Measurements from ENCODE around the gene LPIN1.
"Not testable (repeated sequence)": the region's sequence is repeated elsewhere in the genome, so short reads cannot be mapped to it uniquely, and the experiment has no call there.

Gene LPIN1

GRCh38 chr2:11832531-11832930, 86.1 kb downstream of the LPIN1 start:
- DNase-seq (ENCODE audit: low read depth in 2 of 2), result no peak

GRCh38 chr2:11833601-11834000, 87.2 kb downstream of the LPIN1 start:
- no peak for DNase-seq (ENCODE audit: low read depth in 2 of 2)

DNA sequence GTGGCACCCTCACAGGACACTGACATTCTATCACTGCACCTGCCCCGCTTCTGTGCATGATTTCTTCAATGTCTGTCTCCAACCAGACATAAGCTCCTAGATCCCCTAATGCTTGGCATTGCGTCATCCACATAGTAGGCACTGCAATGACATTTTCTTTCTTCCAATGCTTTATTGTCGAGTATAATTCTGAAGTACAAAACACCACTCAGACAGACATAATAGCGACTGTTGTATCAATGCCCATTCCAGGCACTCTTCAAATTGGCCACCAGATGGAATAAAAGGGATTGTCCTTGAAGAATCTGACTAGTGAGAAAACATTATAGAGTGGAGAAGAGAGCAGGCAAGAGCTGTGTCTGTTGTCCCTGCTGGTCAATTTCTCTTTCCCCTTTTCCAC, 89.0 kb downstream of the LPIN1 start:
- DNase-seq (ENCODE audit: low read depth in 2 of 2), result no peak

GRCh38 chr2:11836647-11837219, 90.3 kb downstream of the LPIN1 start:
- DNase-seq (ENCODE audit: low read depth in 2 of 2), result no peak

GRCh38 chr2:11837875-11838734, 91.7 kb downstream of the LPIN1 start:
- no peak for DNase-seq (ENCODE audit: low read depth in 2 of 2)

DNA sequence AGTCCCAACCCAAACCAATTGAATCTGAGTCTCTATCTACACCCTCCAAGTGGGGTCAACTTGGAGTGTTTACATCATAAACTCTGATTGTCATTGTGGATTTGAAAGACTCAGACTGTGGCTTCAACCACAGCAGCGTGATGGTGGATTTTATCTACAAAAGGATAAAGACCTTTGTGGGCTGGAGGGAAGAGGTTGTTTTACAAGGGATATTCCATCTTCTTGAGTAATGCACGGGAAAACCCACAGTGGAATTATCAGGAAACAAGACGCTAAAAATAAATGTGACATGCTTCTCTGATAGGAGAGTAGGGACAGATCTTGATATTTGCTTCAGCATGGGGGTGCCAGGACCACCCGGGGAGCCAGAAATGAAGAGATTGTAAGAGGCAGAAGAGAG, 93.5 kb downstream of the LPIN1 start:
- no peak for DNase-seq (ENCODE audit: low read depth in 2 of 2)

DNA sequence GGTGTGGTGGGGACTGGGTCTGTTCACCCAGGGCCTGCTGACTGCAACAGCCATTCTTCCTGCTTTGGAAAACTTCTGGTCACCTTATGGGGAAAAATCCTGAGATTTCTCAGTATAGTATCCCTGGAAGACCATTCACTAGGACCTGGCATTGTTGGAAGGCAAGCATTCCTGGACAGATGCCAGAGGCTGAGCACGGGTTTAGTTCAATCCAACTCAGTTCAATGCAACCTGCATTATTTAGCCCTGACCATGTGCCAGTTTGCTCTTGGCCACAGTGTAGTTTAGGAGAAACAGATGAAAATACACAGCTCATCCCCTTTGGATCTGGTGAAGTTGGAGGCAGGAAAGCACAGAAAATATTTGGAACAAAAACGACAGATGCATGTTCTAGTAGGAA, 95.9 kb downstream of the LPIN1 start:
- no peak for DNase-seq (ENCODE audit: low read depth in 2 of 2)

- not testable (repeated sequence) for DNase-seq (ENCODE audit: low read depth in 2 of 2)
Measured at GRCh38 chr2:11844798-11845197, 98.4 kb downstream of the LPIN1 start.

DNA sequence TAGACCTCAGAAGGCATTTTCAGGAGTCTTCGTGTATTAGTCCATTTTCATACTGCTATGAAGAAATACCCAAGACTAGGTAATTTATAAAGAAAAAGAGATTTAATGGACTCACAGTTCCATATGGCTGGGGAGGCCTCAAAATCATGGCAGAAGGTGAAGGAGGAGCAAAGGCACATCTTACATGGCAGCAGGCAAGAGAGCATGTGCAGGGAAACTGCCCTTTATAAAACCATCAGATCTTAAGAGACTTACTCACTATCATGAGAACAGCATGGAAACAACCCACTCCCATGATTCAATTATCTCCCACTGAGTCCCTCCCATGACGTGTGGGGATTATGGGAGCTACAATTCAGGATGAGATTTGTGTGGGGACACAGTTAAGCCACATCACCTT, 101.5 kb downstream of the LPIN1 start:
- DNase-seq (ENCODE audit: low read depth in 2 of 2), result not testable (repeated sequence)

DNA sequence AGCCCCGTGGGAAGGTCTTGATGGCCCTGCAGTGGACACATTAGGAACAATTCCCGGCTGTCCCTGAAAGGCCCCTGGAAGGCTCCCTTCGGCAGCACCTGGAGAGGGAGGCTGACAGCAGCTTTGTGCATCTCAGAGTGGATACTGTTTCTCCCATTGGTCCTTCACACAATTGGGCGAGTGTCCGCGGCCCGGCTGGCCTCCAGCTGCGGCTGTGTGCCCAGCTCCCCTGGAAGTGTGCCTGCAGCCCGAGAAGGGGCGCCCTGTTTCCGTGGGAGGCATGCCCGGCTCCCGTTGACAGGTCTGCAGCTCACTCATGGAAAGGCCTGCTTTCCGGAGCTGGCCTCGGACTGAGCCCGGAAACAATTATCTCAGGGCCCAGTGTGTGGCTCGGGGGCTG, 103.7 kb downstream of the LPIN1 start:
- DNase-seq (ENCODE audit: low read depth in 2 of 2), result no peak

DNA sequence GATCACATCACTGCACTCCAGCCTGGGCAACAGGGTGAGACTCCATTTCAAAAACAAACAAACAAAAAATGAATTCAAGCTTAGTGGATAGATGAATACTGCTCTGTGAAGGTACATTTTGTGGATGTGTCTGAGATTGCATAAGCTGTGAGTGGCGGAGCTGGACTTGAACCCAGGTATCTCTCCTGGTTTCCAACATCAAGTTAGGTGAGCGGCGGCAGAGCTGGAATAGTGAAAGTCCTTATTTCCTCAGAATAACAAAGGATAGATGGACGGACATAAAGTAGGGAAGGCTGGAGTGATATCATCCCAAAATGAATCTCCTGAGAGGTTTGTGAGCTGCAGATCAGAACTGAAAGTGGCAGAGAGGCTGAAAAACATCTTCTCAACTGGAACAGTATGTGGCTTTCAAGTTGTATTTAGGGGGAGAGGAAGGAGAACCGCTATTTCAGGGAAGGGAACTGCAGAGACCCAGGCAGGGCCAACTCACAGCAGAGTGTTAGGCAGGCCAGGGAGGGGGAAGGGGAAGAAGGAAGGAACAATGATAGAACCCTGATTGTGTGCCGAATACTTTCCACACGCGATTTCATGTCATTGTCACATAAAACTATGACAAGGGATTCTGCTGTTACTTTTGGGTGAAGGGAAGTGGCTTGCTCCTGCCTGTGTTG, 106.2 kb downstream of the LPIN1 start:
- DNase-seq (ENCODE audit: low read depth in 2 of 2), result no peak

GRCh38 chr2:11853197-11853588, 106.8 kb downstream of the LPIN1 start:
- no peak for DNase-seq (ENCODE audit: low read depth in 2 of 2)

DNA sequence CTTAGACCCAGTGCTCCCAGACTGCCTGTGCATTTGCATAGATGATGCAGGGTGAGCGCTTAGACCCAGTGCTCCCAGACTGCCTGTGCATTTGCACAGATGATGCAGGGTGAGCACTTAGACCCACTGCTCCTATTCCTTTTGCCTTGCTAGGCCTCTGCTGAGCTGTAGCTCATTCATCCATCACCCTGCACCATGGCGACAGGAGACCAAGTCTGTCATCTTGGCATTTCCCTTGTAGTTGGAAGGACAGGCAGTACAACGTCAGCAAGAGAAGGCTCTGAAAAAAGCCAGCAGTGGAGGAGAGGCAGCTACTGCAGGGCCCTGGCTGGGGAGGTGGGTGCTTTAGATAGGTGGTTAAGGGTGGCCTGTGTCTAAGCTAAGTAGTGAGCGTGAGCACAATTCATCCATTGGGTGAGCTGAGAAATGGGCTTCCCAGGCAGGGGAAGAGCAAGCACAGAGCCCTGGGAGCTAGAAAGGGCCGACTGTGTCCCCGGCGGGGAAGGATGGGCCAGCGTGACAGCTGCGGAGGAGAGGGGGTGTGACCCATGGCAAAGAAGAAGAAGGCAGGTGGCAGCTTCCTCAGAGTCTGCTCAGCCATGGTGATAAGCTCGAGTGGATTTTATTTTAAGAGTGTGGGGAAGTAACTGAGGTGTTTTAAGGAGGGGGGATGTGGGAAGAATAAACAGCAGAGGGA, 108.8 kb downstream of the LPIN1 start:
- no peak for DNase-seq (ENCODE audit: low read depth in 2 of 2)

- no peak for DNase-seq (ENCODE audit: low read depth in 2 of 2)
Measured at GRCh38 chr2:11856095-11856494, 109.7 kb downstream of the LPIN1 start.

- DNase-seq (ENCODE audit: low read depth in 2 of 2), result no peak
Measured at GRCh38 chr2:11858883-11859282, 112.5 kb downstream of the LPIN1 start.

GRCh38 chr2:11859975-11860374, 113.5 kb downstream of the LPIN1 start:
- DNase-seq (ENCODE audit: low read depth in 2 of 2), result not testable (repeated sequence)

DNA sequence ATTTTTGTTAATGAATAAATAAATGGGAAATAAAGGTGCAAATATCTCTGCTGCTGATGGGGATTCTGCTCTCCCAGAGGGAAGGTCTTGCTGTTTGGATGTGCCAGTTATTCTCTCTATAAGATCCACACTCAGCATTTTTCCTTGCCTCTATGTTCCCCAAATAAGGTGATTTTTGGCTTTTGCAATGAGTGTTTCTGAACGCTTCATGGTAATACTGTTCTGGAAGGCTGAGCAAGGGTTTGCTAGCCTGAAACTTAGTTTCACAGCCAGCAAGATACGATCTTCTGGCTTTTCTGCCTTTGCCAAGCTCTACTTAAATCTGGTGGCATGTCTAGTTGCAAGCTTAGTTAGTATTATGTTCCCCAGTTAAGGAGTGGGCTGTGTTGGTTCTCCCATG, 114.6 kb downstream of the LPIN1 start:
- no peak for DNase-seq (ENCODE audit: low read depth in 2 of 2)

DNA sequence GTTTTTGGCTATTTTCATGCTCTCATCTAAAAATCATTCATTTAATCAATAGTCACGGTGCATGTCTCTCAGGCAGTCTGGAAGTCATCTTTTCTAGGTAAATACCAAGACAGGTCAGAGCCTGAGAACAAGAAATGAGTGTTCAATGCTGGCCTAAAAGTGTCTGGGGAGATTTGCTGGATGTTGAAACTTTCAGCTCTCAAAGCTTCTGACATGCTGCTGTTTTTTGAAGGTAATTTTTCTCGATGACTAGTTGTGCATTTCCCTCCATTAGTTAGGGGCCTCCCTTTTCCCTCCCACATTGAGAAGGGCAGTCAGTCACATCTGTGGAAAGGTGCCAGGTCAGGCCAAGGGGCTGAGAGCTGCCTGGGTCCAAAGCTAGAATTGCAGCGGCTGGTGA, 115.6 kb downstream of the LPIN1 start:
- no peak for DNase-seq (ENCODE audit: low read depth in 2 of 2)

DNA sequence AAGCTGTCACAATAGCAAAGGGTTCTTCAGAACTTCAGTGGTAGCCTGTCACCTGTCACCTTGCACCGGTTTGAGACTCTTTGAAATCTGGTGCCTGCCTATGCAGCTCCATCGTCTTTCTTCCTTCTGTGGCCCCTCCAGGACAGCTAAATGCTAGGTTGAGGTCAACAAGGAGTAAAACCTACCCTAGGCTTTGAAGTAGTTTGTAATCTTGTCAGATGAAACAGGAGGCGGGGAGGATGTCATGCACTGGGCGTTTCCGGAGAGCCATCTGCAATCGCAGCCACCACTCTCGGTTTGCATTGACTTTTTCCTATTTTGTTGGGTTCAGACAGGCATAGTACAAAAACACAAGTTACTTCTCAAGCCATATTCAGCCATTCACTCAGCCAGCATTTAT, 116.7 kb downstream of the LPIN1 start:
- DNase-seq (ENCODE audit: low read depth in 2 of 2), result no peak

- DNase-seq (ENCODE audit: low read depth in 2 of 2), result peak; percentile 27 to 52
Measured at GRCh38 chr2:11863513-11864328, 117.3 kb downstream of the LPIN1 start.

GRCh38 chr2:11864724-11865123, 118.3 kb downstream of the LPIN1 start:
- no peak for DNase-seq (ENCODE audit: low read depth in 2 of 2)
